DMS 273 treated with DMSO at 0.1 percent for 48 hours (cell line): ENCODE measurements around the gene GAK.
"Not testable (repeated sequence)": the region's sequence is repeated elsewhere in the genome, so short reads cannot be mapped to it uniquely, and the experiment has no call there.

ENCODE experiments used
- DNase-seq: peaks from one replicate; lab custom pipeline; 2025; lab: John Stamatoyannopoulos, UW

The GAK gene

GRCh38 chr4:813900-814299 is 118.2 kb downstream of the GAK start:
- no peak for DNase-seq

GRCh38 chr4:808860-809570 is 123.1 kb downstream of the GAK start:
- DNase-seq, result no peak

- no peak for DNase-seq
These were observed 124.3 kb downstream of the GAK start for GRCh38 chr4:807792-808191.

GRCh38 chr4:806979-807378 is 125.1 kb downstream of the GAK start:
- not testable (repeated sequence) for DNase-seq

- DNase-seq, result no peak
These were observed 127.3 kb downstream of the GAK start for GRCh38 chr4:804804-805203.

- no peak for DNase-seq
These were observed 128.2 kb downstream of the GAK start for GRCh38 chr4:803884-804283.

- no peak for DNase-seq
These were observed 130.5 kb downstream of the GAK start for GRCh38 chr4:801436-802124.
